ENCODE results near the gene AMOTL1. TPM values are rescaled to one million over a fixed set of nuclear protein-coding genes. Genes with fewer than 3 reads are reported as not detected.
"Not testable (repeated sequence)": the region's sequence is repeated elsewhere in the genome, so short reads cannot be mapped to it uniquely, and the experiment has no call there.

AMOTL1 gene
- total RNA-seq, 2 experiments from 2014 or later = 4.4 to 4.8 TPM

DNA sequence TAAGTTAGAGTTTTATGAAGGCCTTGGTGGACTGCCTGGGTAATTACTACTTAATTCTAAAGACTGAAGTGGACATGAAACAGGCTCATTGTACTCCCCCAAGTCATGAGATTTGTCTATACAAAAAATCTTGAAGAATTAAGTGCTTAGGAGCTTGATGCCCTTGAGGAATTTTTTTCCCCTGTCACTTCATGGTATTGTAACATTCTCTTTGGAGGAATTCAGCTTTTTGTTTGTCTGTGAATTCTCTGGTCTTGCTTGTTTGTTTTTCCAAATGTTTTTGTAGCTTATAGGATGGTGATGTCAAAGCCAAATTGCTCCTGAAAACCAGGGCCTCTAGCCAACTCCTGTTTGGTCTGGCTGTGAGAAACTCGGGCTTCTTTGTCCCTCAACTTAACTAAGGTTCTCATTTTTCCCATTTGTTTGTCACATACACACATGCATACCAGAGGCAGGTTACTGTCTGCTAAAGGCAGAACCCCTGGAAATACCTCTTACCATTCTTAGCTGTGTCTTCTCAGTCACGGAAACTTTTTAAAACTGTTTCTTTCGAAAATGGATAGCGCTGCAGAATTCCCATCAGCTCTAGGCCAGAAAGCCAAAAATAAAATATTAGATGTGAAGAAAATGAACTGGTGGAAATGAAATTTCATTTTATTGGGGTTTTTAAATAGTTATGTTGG lies 66.9 kb downstream of the AMOTL1 start:
- ATAC-seq (ENCODE audit: low read depth) (no peak), DNase-seq (no peak)
- H3K4me3 Mint-ChIP-seq = no peak overlapping the region
- no peaks in the 10 kb centered on the region for H3K27me3 Mint-ChIP-seq
- POLR2A ChIA-PET = no interaction called here
- no peak overlapping the region for H3K27ac Mint-ChIP-seq
- H3K4me1 Mint-ChIP-seq = no peaks in the 10 kb centered on the region
- H3K9me3 Mint-ChIP-seq = no peaks in the 10 kb centered on the region
- H3K36me3 Mint-ChIP-seq = peaks cover 2% of the 10 kb centered on the region

DNA sequence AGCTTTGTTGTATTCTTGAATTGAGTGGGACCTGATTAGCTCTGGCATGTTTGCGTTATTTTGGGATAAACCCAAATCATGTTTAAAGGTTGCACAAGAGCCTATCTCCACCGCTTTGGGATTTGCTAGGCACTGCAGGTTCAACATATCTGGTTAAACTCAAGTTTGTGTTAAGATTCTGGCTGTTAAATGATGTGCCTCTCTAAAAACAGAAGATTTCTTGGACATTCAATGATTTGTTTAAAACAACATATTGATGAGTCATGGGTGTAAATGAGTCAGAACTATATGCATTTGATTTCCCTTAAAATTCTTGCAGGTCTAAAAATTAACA lies 67.4 kb downstream of the AMOTL1 start:
- Mint-ChIP-seq H3K27me3 (no peaks in the 10 kb centered on the region), H3K4me1 (no peaks in the 10 kb centered on the region), H3K4me3 (no peak overlapping the region), H3K9me3 (no peaks in the 10 kb centered on the region), H3K27ac (no peak overlapping the region), H3K36me3 (no peaks in the 10 kb centered on the region)
- DNase-seq (no peak), ATAC-seq (ENCODE audit: low read depth) (no peak)
- POLR2A ChIA-PET = no interaction called here

DNA sequence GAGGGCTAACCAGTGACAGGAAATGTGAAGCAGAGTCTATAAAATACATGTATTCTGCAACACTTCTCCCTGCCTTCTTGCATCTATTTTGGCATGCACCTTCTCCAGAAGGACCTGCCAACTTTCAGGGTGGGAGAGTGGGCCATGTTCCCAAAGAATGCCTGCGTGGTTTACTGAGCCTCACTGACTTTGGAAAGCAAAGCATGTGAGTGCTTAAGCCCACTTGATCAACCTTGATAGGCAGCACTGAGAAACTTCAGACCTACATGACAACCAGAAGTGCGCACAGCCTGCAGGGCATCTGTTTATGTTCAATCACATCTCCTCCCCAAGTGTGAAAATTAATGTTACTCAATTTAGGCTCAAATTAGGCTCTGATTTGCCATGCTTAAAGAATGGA lies 69.2 kb downstream of the AMOTL1 start:
- no peaks in the 10 kb centered on the region for H3K4me1 Mint-ChIP-seq
- H3K9me3 Mint-ChIP-seq = no peaks in the 10 kb centered on the region
- no peaks in the 10 kb centered on the region for H3K36me3 Mint-ChIP-seq
- ATAC-seq (ENCODE audit: low read depth) (no peak), DNase-seq (no peak)
- no peak overlapping the region for H3K27ac Mint-ChIP-seq
- H3K4me3 Mint-ChIP-seq = no peak overlapping the region
- H3K27me3 Mint-ChIP-seq = peaks cover 2% of the 10 kb centered on the region
- POLR2A ChIA-PET = no interaction called here

DNA sequence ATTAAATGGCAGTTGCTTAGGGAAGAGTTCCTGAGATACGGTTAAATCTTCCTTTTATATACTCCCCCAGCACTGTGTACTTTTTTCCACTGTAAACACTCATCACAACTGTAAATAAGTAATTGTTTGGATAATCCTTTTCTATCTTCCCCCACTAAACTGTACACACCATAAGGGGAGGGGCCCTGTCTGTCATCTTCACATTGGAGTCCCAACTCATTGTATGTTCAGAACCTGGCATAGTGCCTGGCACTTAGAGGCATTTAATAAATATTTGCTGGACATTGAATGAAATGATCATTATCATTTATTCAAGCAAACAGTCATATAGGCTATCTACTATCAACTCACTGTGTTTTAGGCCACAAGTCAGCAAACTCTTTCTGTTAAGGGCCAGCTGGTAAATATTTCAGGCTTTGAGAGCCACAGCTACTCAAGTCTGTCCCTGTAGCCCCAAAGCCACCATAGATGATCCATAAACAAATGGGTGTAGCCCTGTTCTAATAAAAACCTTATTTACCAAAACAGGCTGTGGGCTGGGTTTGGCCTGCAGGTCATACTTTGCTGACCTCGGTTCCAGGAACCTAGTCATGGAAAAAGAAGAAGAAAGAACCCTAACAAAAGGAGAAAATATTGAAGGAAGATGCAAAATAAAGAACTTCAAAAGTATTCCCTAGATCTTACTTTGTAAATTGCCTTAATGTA lies 70.0 kb downstream of the AMOTL1 start:
- DNase-seq (no peak), ATAC-seq (ENCODE audit: low read depth) (no peak)
- POLR2A ChIA-PET = no interaction called here
- H3K36me3 Mint-ChIP-seq = no peaks in the 10 kb centered on the region
- no peak overlapping the region for H3K27ac Mint-ChIP-seq
- peaks cover 5% of the 10 kb centered on the region for H3K27me3 Mint-ChIP-seq
- H3K4me1 Mint-ChIP-seq = no peaks in the 10 kb centered on the region
- no peaks in the 10 kb centered on the region for H3K9me3 Mint-ChIP-seq
- no peak overlapping the region for H3K4me3 Mint-ChIP-seq

DNA sequence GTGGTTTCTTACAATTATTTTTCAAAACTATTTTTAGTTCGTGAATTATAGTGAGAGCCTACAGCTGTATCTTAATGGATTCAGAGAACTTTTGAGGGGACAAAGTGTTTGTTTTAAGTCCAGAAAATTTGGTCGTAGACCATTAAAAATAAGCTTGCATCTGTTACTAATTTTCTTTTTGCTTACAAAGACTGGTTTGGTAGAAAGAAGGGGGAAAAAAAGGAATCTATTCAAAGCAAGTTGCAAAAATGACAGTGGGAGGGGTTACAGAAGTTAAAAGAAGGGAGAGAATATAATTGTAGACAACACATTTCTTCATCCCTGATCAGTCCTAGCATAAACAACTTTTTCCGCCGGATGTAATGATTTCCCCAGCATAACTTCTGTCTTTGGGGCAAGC lies 72.1 kb downstream of the AMOTL1 start:
- ATAC-seq (ENCODE audit: low read depth) (no peak), DNase-seq (no peak)
- Mint-ChIP-seq H3K4me1 (no peaks in the 10 kb centered on the region), H3K36me3 (no peaks in the 10 kb centered on the region), H3K4me3 (no peak overlapping the region), H3K27me3 (peaks cover 7% of the 10 kb centered on the region), H3K9me3 (no peaks in the 10 kb centered on the region), H3K27ac (no peak overlapping the region)
- POLR2A ChIA-PET = no interaction called here

GRCh38 chr11:94844031-94844430 lies 75.9 kb downstream of the AMOTL1 start:
- Mint-ChIP-seq H3K27me3 (peaks cover 7% of the 10 kb centered on the region), H3K36me3 (no peaks in the 10 kb centered on the region), H3K4me3 (no peak overlapping the region), H3K4me1 (no peaks in the 10 kb centered on the region), H3K27ac (no peak overlapping the region), H3K9me3 (no peaks in the 10 kb centered on the region)
- POLR2A ChIA-PET = no interaction called here
- ATAC-seq (ENCODE audit: low read depth) (no peak), DNase-seq (no peak)

- Mint-ChIP-seq H3K9me3 (no peaks in the 10 kb centered on the region), H3K4me1 (no peaks in the 10 kb centered on the region), H3K27ac (no peak overlapping the region), H3K4me3 (no peak overlapping the region), H3K36me3 (peaks cover 2% of the 10 kb centered on the region), H3K27me3 (peaks cover 7% of the 10 kb centered on the region)
- ATAC-seq (ENCODE audit: low read depth) (no peak), DNase-seq (no peak)
- POLR2A ChIA-PET = no interaction called here
These were observed 77.5 kb downstream of the AMOTL1 start for GRCh38 chr11:94845622-94846021.

DNA sequence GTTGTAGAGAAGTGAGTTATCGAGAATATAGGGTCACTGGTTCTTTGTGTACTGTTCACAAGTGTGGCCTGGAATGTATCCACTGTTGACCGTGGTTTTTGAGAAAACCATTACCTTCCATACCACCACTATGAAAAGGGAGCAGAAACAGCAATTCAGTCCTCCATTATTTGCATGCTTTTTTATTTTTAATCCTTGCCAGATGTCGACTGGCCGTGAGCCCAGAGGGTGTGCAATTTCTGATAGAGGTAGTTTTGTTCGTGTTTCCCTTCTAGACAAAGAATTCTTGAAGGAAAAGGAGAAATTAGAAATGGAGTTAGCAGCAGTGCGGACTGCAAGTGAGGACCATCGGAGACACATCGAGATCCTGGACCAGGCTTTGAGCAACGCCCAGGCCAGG lies 81.7 kb downstream of the AMOTL1 start:
- Mint-ChIP-seq H3K36me3 (peaks cover 2% of the 10 kb centered on the region), H3K4me3 (no peak overlapping the region), H3K27ac (no peak overlapping the region), H3K9me3 (no peaks in the 10 kb centered on the region), H3K27me3 (no peaks in the 10 kb centered on the region), H3K4me1 (no peaks in the 10 kb centered on the region)
- POLR2A ChIA-PET = no interaction called here
- ATAC-seq (ENCODE audit: low read depth) (no peak), DNase-seq (no peak)

DNA sequence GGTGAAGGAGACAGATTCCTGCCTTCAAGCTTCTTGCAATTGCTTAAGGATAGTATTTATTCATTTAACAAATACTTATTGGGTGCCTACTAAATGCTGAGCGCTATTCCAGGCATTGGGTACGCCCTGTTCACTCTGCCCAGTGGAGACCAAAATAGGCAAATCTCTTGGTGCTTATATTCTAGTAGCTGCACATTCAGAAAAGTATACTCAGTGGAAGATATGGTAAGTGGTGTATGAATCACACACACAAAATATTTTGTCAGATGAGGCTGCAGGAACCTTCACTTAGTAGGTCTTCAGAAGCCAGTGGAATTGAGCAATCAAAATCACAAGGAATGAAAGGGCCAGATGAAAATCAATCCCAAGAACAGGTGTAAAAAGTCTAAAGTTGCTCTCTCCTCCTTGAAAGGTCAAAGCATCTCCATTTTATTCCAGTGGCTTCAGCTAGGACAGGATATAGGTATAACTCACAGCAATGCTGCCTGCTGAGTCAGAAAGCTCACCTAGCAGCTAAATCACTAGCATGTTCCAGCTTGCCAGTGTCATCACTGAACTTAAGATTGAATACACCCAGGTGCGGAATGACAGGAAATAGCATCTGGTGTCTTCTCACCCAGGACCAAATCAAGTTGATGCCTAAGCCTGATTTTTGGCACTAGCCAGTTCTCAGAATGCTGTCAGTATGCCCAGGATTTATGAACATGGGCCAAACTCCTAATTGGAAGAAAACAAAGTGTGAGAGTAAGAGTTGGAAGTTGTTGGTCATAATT lies 83.9 kb downstream of the AMOTL1 start:
- Mint-ChIP-seq H3K9me3 (no peaks in the 10 kb centered on the region), H3K27ac (no peak overlapping the region), H3K36me3 (peaks cover 2% of the 10 kb centered on the region), H3K4me1 (no peaks in the 10 kb centered on the region), H3K4me3 (no peak overlapping the region), H3K27me3 (no peaks in the 10 kb centered on the region)
- no peak for ATAC-seq (ENCODE audit: low read depth)
- DNase-seq = no peak
- POLR2A ChIA-PET = no interaction called here

DNA sequence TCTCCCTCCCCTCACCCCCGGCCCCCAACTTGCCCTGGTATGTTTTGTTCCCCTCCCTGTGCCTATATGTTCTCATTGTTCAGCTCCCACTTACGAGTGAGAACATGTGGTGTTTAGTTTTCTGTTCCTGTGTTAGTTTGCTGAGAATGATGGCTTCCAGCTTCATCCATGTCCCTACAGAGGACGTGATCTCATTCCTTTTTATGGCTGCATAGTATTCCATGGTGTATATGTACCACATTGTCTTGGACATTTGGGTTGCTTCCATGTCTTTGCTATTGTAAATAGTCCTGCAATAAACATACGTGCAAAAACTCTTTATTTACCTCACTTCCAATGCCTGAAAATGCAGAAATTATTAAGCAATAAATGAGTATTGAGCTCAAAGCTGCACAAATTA lies 85.1 kb downstream of the AMOTL1 start:
- H3K9me3 Mint-ChIP-seq; H3K36me3 Mint-ChIP-seq; DNase-seq; H3K27ac Mint-ChIP-seq; H3K4me3 Mint-ChIP-seq; H3K4me1 Mint-ChIP-seq; H3K27me3 Mint-ChIP-seq; ATAC-seq (ENCODE audit: low read depth); POLR2A ChIA-PET: not testable (repeated sequence)

GRCh38 chr11:94853836-94854235 lies 85.7 kb downstream of the AMOTL1 start:
- no peak overlapping the region for H3K27ac Mint-ChIP-seq
- H3K4me1 Mint-ChIP-seq = no peaks in the 10 kb centered on the region
- DNase-seq = no peak
- peaks cover 2% of the 10 kb centered on the region for H3K36me3 Mint-ChIP-seq
- H3K27me3 Mint-ChIP-seq = no peaks in the 10 kb centered on the region
- no peaks in the 10 kb centered on the region for H3K9me3 Mint-ChIP-seq
- ATAC-seq (ENCODE audit: low read depth) = no peak
- no peak overlapping the region for H3K4me3 Mint-ChIP-seq
- POLR2A ChIA-PET = no interaction called here

- DNase-seq = no peak
- Mint-ChIP-seq H3K36me3 (peaks cover 1% of the 10 kb centered on the region), H3K4me3 (no peak overlapping the region), H3K9me3 (no peaks in the 10 kb centered on the region), H3K4me1 (no peaks in the 10 kb centered on the region), H3K27ac (no peak overlapping the region), H3K27me3 (no peaks in the 10 kb centered on the region)
- ATAC-seq (ENCODE audit: low read depth) = no peak
- POLR2A ChIA-PET = no interaction called here
These were observed 86.8 kb downstream of the AMOTL1 start for GRCh38 chr11:94854770-94855633.

GRCh38 chr11:94855666-94856065 lies 87.5 kb downstream of the AMOTL1 start:
- H3K36me3 Mint-ChIP-seq = no peaks in the 10 kb centered on the region
- DNase-seq = no peak
- ATAC-seq (ENCODE audit: low read depth) = no peak
- no peaks in the 10 kb centered on the region for H3K27me3 Mint-ChIP-seq
- H3K4me3 Mint-ChIP-seq = no peak overlapping the region
- POLR2A ChIA-PET = no interaction called here
- no peak overlapping the region for H3K27ac Mint-ChIP-seq
- H3K4me1 Mint-ChIP-seq = no peaks in the 10 kb centered on the region
- H3K9me3 Mint-ChIP-seq = no peaks in the 10 kb centered on the region

All from activated naive CD8-positive, alpha-beta T cell treated with anti-CD3 and anti-CD28 coated beads, Interleukin-2, amount 10 ng/mL, durations not matched to agents 7 days and 5 days (primary cell).